LNCaP clone FGC (cell line): ENCODE results near the gene PRKG1.

Source experiments
- DNase-seq: peaks from one replicate; pipeline ENCODE4 v3.0.0-alpha.2; 2011; ENCODE audit warnings: low read depth
- H3K4me3 ChIP-seq: 2 replicates; pipeline ENCODE4 v1.5.1; 2011; ENCODE audit warnings: mild to moderate bottlenecking, low read depth, low read length, control low read depth
- CTCF ChIP-seq: IDR thresholded peaks from 2 replicates; pipeline ENCODE4 v1.5.1; 2012; ENCODE audit warnings: mild to moderate bottlenecking; ENCODE audit not compliant: control insufficient read depth, insufficient read depth; ENCODE audit errors: extremely low read depth

The PRKG1 gene

GRCh38 chr10:51063659-51064535, 10.4 kb upstream of the PRKG1 start:
- peak; percentile 27 for DNase-seq
- peak; percentile 80 for TF ChIP-seq CTCF
- H3K4me3 ChIP-seq = no peak overlapping the region

GRCh38 chr10:51066231-51066630, 8.1 kb upstream of the PRKG1 start:
- DNase-seq = no peak
- no peak overlapping the region for H3K4me3 ChIP-seq
- no peak for TF ChIP-seq CTCF

DNA sequence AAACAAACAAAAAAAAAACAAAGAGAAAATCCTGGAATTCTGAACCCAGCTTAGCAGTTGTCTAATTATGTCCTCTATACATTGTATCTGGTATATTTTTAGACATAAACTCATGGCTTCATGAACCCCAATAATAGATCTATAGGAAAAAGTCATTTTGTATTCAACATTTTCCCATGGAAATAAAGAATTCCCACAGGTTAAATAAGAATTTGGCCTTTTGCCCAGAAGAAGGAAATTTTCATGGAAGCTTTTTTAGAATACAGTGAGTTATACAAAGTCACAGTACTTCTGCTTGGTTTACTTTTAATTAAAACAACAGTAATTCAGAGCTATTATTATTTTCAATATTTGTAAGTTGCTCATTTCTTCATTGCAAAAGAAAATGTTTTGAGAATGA, 2.1 kb upstream of the PRKG1 start:
- DNase-seq = no peak
- H3K4me3 ChIP-seq = no peak overlapping the region
- TF ChIP-seq CTCF = no peak

DNA sequence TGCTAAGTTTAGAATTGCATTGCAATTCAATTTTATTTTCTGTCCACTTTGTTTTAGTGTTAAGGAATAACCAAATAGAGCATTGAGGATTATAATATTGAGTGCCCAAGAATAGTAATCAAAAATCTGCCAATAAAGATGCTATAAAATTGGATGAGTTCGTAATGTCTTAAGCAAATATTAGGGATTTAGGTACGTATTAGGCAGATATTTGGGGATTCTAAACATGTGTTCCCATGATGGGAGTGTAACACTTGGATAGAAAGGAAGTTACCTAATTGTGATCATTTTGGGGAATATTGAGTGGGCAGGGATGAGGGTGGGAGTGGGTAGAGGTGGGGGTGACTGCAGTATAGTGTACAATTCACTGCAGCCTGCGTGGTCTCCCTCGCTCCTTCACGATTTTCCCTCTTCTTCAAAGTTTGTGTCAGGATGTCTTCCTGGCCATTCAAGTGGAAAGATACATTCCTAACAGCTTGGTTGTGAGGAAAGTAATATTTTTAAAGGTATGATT, 1.3 kb upstream of the PRKG1 start:
- no peak for TF ChIP-seq CTCF
- H3K4me3 ChIP-seq = no peak overlapping the region
- no peak for DNase-seq

DNA sequence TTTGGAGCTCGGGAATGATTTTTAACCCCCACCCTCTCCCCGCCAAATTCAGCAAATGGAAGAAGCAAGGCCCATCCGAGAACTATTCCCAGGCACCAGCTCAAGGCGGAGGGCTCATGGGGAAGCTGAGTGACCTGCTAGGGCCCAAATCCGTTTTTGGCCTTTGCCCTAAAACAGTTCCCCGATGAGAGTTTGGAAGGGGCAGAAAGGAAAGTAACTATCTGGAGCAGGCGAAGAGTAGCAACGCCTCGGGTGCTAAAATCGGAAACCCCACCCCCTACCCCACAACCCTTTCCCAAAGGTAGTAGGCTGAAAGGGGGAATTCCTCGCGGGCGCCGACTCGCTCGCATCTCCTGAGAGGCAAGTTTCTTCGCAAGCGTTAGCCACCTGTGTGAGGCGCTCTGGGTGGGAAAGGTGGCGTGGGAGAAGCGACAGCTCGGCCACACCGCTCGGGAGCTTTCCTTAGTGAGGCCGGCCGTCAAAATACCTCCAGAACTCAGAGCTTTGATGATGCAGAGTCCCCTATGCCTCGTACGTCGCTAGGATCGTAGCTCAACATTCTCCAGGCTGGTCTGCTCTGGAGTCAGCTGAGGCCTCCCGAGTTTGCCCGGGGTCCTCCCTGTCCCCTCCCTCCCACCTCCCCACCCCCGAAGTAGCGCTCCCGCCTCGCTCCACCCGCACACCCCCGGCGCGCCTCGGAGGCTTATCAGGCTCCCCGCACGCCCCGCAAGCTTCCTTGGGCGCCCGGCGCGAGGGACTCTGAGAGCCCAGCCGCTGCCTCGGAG, 642 bp upstream of the PRKG1 start:
- TF ChIP-seq CTCF = no peak
- no peak for DNase-seq
- peak overlapping the region; percentile 47 for H3K4me3 ChIP-seq

- peak overlapping the region; percentile 47 for H3K4me3 ChIP-seq
- no peak for DNase-seq
- no peak for TF ChIP-seq CTCF
Measured at GRCh38 chr10:51075043-51075872, 971 bp downstream of the PRKG1 start.
